GM19395 (cell line): ENCODE measurements around the gene SHF.
"Not testable (repeated sequence)": the region's sequence is repeated elsewhere in the genome, so short reads cannot be mapped to it uniquely, and the experiment has no call there.

Experiments used
- ATAC-seq: cut with Tn5 transposase; IDR thresholded peaks from one replicate; pipeline ENCODE4 v1.9.1; 2021; ENCODE audit warnings: mild to moderate bottlenecking, moderate library complexity; ENCODE audit not compliant: unreplicated experiment

Gene SHF

GRCh38 chr15:45187894-45188830 is at the start of gene SHF:
Gene SHF, minus strand, starts transcription at chr15:45187966. Its CDS starts 15 bp downstream, at chr15:45187951.
- ATAC-seq, result no peak

- ATAC-seq, result not testable (repeated sequence)
Observed at GRCh38 chr15:45236806-45237205, 49.0 kb upstream of the SHF start.

- ATAC-seq, result no peak
Observed at GRCh38 chr15:45234562-45235235, 46.9 kb upstream of the SHF start.

- ATAC-seq, result no peak
Observed at GRCh38 chr15:45231864-45232562, 44.2 kb upstream of the SHF start.

- ATAC-seq, result no peak
Observed at GRCh38 chr15:45231132-45231531, 43.4 kb upstream of the SHF start.

- no peak for ATAC-seq
Observed at GRCh38 chr15:45230245-45230965, 42.6 kb upstream of the SHF start.

- no peak for ATAC-seq
Observed at GRCh38 chr15:45228931-45229330, 41.2 kb upstream of the SHF start.

GRCh38 chr15:45225506-45226273 is 37.9 kb upstream of the SHF start:
- no peak for ATAC-seq

GRCh38 chr15:45224621-45225217 is 37.0 kb upstream of the SHF start:
- ATAC-seq, result no peak

GRCh38 chr15:45221967-45222366 is 34.2 kb upstream of the SHF start:
- ATAC-seq, result no peak

GRCh38 chr15:45221053-45221599 is 33.4 kb upstream of the SHF start:
- ATAC-seq, result no peak

GRCh38 chr15:45212493-45212892 is 24.7 kb upstream of the SHF start:
- no peak for ATAC-seq

GRCh38 chr15:45205192-45205591 is 17.4 kb upstream of the SHF start:
- no peak for ATAC-seq

- no peak for ATAC-seq
Observed at GRCh38 chr15:45203182-45203581, 15.4 kb upstream of the SHF start.

GRCh38 chr15:45201869-45202268 is 14.1 kb upstream of the SHF start:
- ATAC-seq, result no peak

- ATAC-seq, result no peak
Observed at GRCh38 chr15:45201557-45201859, 13.7 kb upstream of the SHF start.

GRCh38 chr15:45200799-45201556 is 13.2 kb upstream of the SHF start:
- ATAC-seq, result peak; percentile 20

- ATAC-seq, result peak; percentile 40
Observed at GRCh38 chr15:45200001-45200798, 12.4 kb upstream of the SHF start.
